Kidney (tissue), 14 donors: Measurements from ENCODE around the gene RPUSD3. TPM values are rescaled to one million over a fixed set of nuclear protein-coding genes. Genes with fewer than 3 reads are reported as not detected.

ENCODE experiments used
- DNase-seq, 5 donors: peaks; one replicate each; pipeline ENCODE4 v3.0.0-alpha.2; 2013 to 2020
- FAIRE-seq: peaks from 2 replicates; lab custom pipeline; 2012; peaks lifted over from hg19 to GRCh38; lab: Jason Lieb, UNC
- H3K27ac ChIP-seq, 2 donors: one replicate each; pipeline ENCODE4 v1.7.0; 2013; ENCODE audit warnings: low read depth in 2 of 2, low read length in 2 of 2, inconsistent platforms in 1 of 2
- H3K27me3 ChIP-seq: one replicate; pipeline ENCODE4 v1.7.1; 2013; ENCODE audit warnings: low read length, inconsistent platforms; ENCODE audit not compliant: control insufficient read depth, insufficient read depth
- H3K36me3 ChIP-seq, 3 donors: one replicate each; pipeline versions ENCODE4 v1.7.0 to v1.7.1; 2013; ENCODE audit warnings: low read length in 3 of 3, control low read depth in 1 of 3, inconsistent platforms in 1 of 3; ENCODE audit not compliant: insufficient read depth in 3 of 3, control insufficient read depth in 2 of 3
- H3K4me1 ChIP-seq, 3 donors: one replicate each; pipeline versions ENCODE4 v1.7.0 to v1.7.1; 2013; ENCODE audit warnings: low read length in 3 of 3, inconsistent platforms in 1 of 3, low read depth in 1 of 3; ENCODE audit not compliant: control insufficient read depth in 2 of 3, insufficient read depth in 2 of 3
- H3K4me3 ChIP-seq, 3 donors: one replicate each; pipeline versions ENCODE4 v1.7.0 to v1.8.1; 2013; ENCODE audit warnings: low read length in 3 of 3, control low read depth in 1 of 3, inconsistent platforms in 1 of 3
- H3K9ac ChIP-seq, 3 donors: one replicate each; pipeline versions ENCODE4 v1.7.0 to v1.7.1; 2013; ENCODE audit warnings: low read length in 3 of 3, control low read depth in 1 of 3, inconsistent platforms in 1 of 3
- H3K9me3 ChIP-seq, 3 donors: one replicate each; pipeline versions ENCODE4 v1.7.0 to v1.7.1; 2013; ENCODE audit warnings: low read length in 3 of 3, control low read depth in 1 of 3, inconsistent platforms in 1 of 3; ENCODE audit not compliant: control insufficient read depth in 2 of 3, insufficient read depth in 1 of 3
- CTCF ChIP-seq: IDR thresholded peaks from 3 replicates; pipeline ENCODE4 v1.5.1; 2012; ENCODE audit warnings: mild to moderate bottlenecking, moderate library complexity, borderline replicate concordance; ENCODE audit not compliant: insufficient read depth; ENCODE audit errors: extremely low read depth
- intact Hi-C: fragments of 100-400 bp; cut with DNase I; formaldehyde crosslinking; loops from one replicate; pipeline ENCODE4 v1.11.1; 2022
- polyA plus RNA-seq: library from polyadenylated mRNA; stranded (reverse); fragments of 350-450 nt; fragmentation: Illumina TruSeq; extraction: RNeasy Lipid Tissue Mini Kit (QIAGEN cat#74804); gene quantifications from one replicate; pipeline ENCODE4 v1.2.3, GENCODE V29; 2014; ENCODE audit warnings: low read depth, low replicate concordance; ENCODE audit not compliant: insufficient read depth
- total RNA-seq: library from RNA; stranded (reverse); fragmentation: NEBNext Ultra II Directional; extraction: Animal tissue kit (Norgen Biotek cat#: 25700); gene quantifications from one replicate; pipeline ENCODE4 v1.2.1, GENCODE V29; 2021
- donor health status: control.
- donor health status: control.
- donor health status: control.
- donor health status: control.
- donor health status: control.
- donor health status: DM: yes; HTN: yes; CAD: no.
- donor health status: Normal renal cell carcinoma (clear cell type).

RPUSD3 gene
- total and polyA plus RNA-seq, 2 donors from 2014 or later = 29.1 to 53.2 TPM

DNA sequence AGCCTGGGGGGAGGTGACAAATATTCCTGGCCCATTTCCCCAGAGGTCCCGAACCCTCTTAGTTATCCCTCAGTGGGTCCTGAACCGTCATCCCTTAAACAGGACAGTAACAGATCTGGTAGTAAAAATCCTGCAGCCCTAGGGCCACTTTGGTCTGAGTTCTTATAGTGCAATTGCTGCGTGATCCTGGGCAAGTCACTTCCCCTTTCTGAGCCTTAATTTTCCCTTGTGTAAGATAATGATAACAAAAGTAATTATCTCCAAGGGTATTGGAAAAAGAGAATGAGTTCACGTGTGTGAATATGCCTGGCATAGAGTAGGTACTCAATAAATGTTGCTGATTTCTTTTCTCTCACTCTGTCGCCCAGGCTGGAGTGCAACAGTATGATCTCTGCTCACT is 43.7 kb upstream of the RPUSD3 start:
- Histone ChIP-seq H3K36me3 (peaks cover 0 to 1% (median under 1%) of the 10 kb centered on the region in 3 donors), H3K4me1 (peaks cover 0 to 3% (median 0%) of the 10 kb centered on the region in 3 donors), H3K27me3 (no peaks in the 10 kb centered on the region), H3K9me3 (no peaks in the 10 kb centered on the region), H3K4me3 (no peak overlapping the region), H3K9ac (no peak overlapping the region), H3K27ac (no peak overlapping the region)
- no peak for FAIRE-seq
- TF ChIP-seq CTCF = no peak
- DNase-seq = no peak
- intact Hi-C loops = no loop called here

GRCh38 chr3:9886328-9886727 is 42.5 kb upstream of the RPUSD3 start:
- intact Hi-C loops = no loop called here

GRCh38 chr3:9884555-9885165 is 40.9 kb upstream of the RPUSD3 start:
- intact Hi-C loops = no loop called here
- DNase-seq (no peak), FAIRE-seq (no peak)
- no peaks in the 10 kb centered on the region for H3K9me3 ChIP-seq
- no peaks in the 10 kb centered on the region for H3K27me3 ChIP-seq
- no peak overlapping the region for H3K27ac ChIP-seq
- H3K36me3 ChIP-seq = no peaks in the 10 kb centered on the region
- H3K9ac ChIP-seq = no peak overlapping the region
- no peak for TF ChIP-seq CTCF
- H3K4me3 ChIP-seq = no peak overlapping the region
- H3K4me1 ChIP-seq = no peaks in the 10 kb centered on the region

More at GRCh38 chr3:9886328-9886727, 42.5 kb upstream of the RPUSD3 start:
- Histone ChIP-seq H3K4me3 (no peak overlapping the region), H3K36me3 (no peaks in the 10 kb centered on the region), H3K4me1 (peaks cover 0 to 3% (median 0%) of the 10 kb centered on the region in 3 donors), H3K9me3 (no peaks in the 10 kb centered on the region), H3K27ac (no peak overlapping the region), H3K9ac (no peak overlapping the region), H3K27me3 (no peaks in the 10 kb centered on the region)
- DNase-seq (no peak), FAIRE-seq (no peak)
- TF ChIP-seq CTCF = no peak
